GM23338 (cell line): ENCODE results near the gene SLC35A3. TPM values are rescaled to one million over a fixed set of nuclear protein-coding genes. Genes with fewer than 3 reads are reported as not detected.

Experiments used
- ATAC-seq: fragments of 200-7000 bp; cut with Tn5 transposase; 3 replicates; pipeline ENCODE4 v1.9.1; 2020
- DNase-seq: peaks from one replicate; pipeline ENCODE4 v3.0.0-alpha.2; 2015; ENCODE audit warnings: low spot score
- H2AFZ ChIP-seq: fragments of 200-600 bp; sonication (generic); 2 replicates; pipeline ENCODE4 v1.8.0; 2016; ENCODE audit warnings: antibody characterized with exemption, mild to moderate bottlenecking, moderate library complexity
- H3F3A ChIP-seq: fragments of 200-600 bp; sonication (generic); replicated peaks from 2 replicates; pipeline ENCODE4 v1.8.0; 2017; ENCODE audit warnings: antibody characterized with exemption, mixed run types, low read depth
- H3K27ac ChIP-seq: fragments of 200-600 bp; sonication (generic); 2 replicates; pipeline ENCODE4 v1.6.1; 2016; ENCODE audit warnings: low read depth
- H3K27me3 ChIP-seq: fragments of 200-600 bp; sonication (generic); 2 replicates; pipeline ENCODE4 v1.8.0; 2016; ENCODE audit warnings: mild to moderate bottlenecking, mixed run types, moderate library complexity; ENCODE audit not compliant: insufficient read depth
- H3K36me3 ChIP-seq: fragments of 200-600 bp; sonication (generic); 2 replicates; pipeline ENCODE4 v1.8.0; 2016; ENCODE audit warnings: mild to moderate bottlenecking; ENCODE audit not compliant: insufficient read depth
- H3K4me1 ChIP-seq: fragments of 200-600 bp; sonication (generic); 2 replicates; pipeline ENCODE4 v1.8.0; 2016; ENCODE audit warnings: mild to moderate bottlenecking, moderate library complexity; ENCODE audit not compliant: insufficient read depth
- H3K4me2 ChIP-seq: fragments of 200-600 bp; sonication (generic); 2 replicates; pipeline ENCODE4 v1.7.1; 2017; ENCODE audit warnings: mixed run types
- H3K4me3 ChIP-seq: fragments of 200-600 bp; sonication (generic); 2 replicates; pipeline ENCODE4 v1.6.1; 2016; ENCODE audit warnings: mixed run types
- H3K79me2 ChIP-seq: fragments of 200-600 bp; sonication (generic); replicated peaks from 2 replicates; pipeline ENCODE4 v1.8.0; 2017; ENCODE audit warnings: mild to moderate bottlenecking; ENCODE audit not compliant: insufficient read depth
- H3K9me2 ChIP-seq: fragments of 200-600 bp; sonication (generic); 2 replicates; pipeline ENCODE4 v1.8.0; 2017; ENCODE audit not compliant: insufficient read depth
- H4K20me1 ChIP-seq: fragments of 200-600 bp; sonication (generic); replicated peaks from 2 replicates; pipeline ENCODE4 v1.8.0; 2017; ENCODE audit warnings: mild to moderate bottlenecking; ENCODE audit not compliant: insufficient read depth
- H3K27ac Mint-ChIP-seq: 2 replicates; pipeline ENCODE4 v1.8.0; 2020; ENCODE audit warnings: inconsistent platforms, mild to moderate bottlenecking, moderate library complexity, mixed read lengths
- H3K27me3 Mint-ChIP-seq: 3 replicates; pipeline ENCODE4 v1.8.0; 2022; ENCODE audit warnings: low read depth, mild to moderate bottlenecking, moderate library complexity, mixed read lengths, inconsistent platforms; ENCODE audit not compliant: insufficient read depth, poor library complexity
- H3K36me3 Mint-ChIP-seq: 3 replicates; pipeline ENCODE4 v1.8.0; 2021; ENCODE audit warnings: low read depth, mild to moderate bottlenecking, inconsistent platforms, moderate library complexity, mixed read lengths
- H3K4me1 Mint-ChIP-seq: 3 replicates; pipeline ENCODE4 v1.8.0; 2020; ENCODE audit warnings: mild to moderate bottlenecking, inconsistent platforms, mixed read lengths
- H3K4me3 Mint-ChIP-seq: 3 replicates; pipeline ENCODE4 v1.8.0; 2021; ENCODE audit warnings: moderate library complexity, mild to moderate bottlenecking, inconsistent platforms, mixed read lengths
- H3K9me3 Mint-ChIP-seq: 3 replicates; pipeline ENCODE4 v1.8.0; 2020; ENCODE audit warnings: moderate library complexity, mild to moderate bottlenecking, inconsistent platforms, mixed read lengths
- CREB1 ChIP-seq: fragments of 250-450 bp; sonication (Bioruptor Pico); IDR thresholded peaks from 2 replicates; pipeline ENCODE4 v1.5.0; 2020; ENCODE audit warnings: low read depth, mild to moderate bottlenecking, moderate library complexity
- ETS1 ChIP-seq: IDR thresholded peaks from 2 replicates; pipeline ENCODE4 v1.6.1; 2016; ENCODE audit warnings: antibody characterized with exemption
- EZH2 ChIP-seq: fragments of 200-600 bp; sonication (generic); IDR thresholded peaks from one replicate; pipeline ENCODE4 v1.8.0; 2017; ENCODE audit warnings: antibody characterized with exemption, mild to moderate bottlenecking, low read depth; ENCODE audit not compliant: unreplicated experiment
- EZH2phosphoT487 ChIP-seq: fragments of 200-600 bp; sonication (generic); IDR thresholded peaks from one replicate; pipeline ENCODE4 v1.8.1; 2018; ENCODE audit warnings: antibody characterized with exemption; ENCODE audit not compliant: unreplicated experiment
- JUNB ChIP-seq: IDR thresholded peaks from one replicate; pipeline ENCODE4 v1.6.1; 2016; ENCODE audit warnings: antibody characterized with exemption; ENCODE audit not compliant: unreplicated experiment
- NANOG ChIP-seq: IDR thresholded peaks from 2 replicates; pipeline ENCODE4 v1.6.1; 2016; ENCODE audit warnings: antibody characterized with exemption, borderline replicate concordance
- POLR2AphosphoS5 ChIP-seq: IDR thresholded peaks from 2 replicates; pipeline ENCODE4 v1.6.1; 2016; ENCODE audit warnings: antibody characterized with exemption, low read depth
- REST ChIP-seq: IDR thresholded peaks from one replicate; pipeline ENCODE4 v1.6.1; 2018; ENCODE audit warnings: antibody characterized with exemption; ENCODE audit not compliant: unreplicated experiment
- STAT1 ChIP-seq: IDR thresholded peaks from one replicate; pipeline ENCODE4 v1.6.1; 2016; ENCODE audit warnings: antibody characterized with exemption; ENCODE audit not compliant: unreplicated experiment
- ZNF114 ChIP-seq: fragments of 250-450 bp; sonication (Bioruptor Pico); IDR thresholded peaks from 2 replicates; pipeline ENCODE4 v1.5.0; 2020; ENCODE audit warnings: mild to moderate bottlenecking, moderate library complexity
- ZNF331 ChIP-seq: fragments of 250-450 bp; sonication (Bioruptor Pico); IDR thresholded peaks from 2 replicates; pipeline ENCODE4 v1.5.0; 2020; ENCODE audit warnings: low read depth, mild to moderate bottlenecking, moderate library complexity
- ZNF462 ChIP-seq: fragments of 250-450 bp; sonication (Bioruptor Pico); IDR thresholded peaks from 2 replicates; pipeline ENCODE4 v1.5.0; 2020; ENCODE audit warnings: mild to moderate bottlenecking, moderate library complexity
- polyA plus RNA-seq: library from polyadenylated mRNA; unstranded; fragments of >200 nt; fragmentation: Nextera tagmentation; extraction: Ambion mirVana; gene quantifications from 2 replicates; pipeline ENCODE4 v1.2.1, GENCODE V29; 2016
- total RNA-seq: library from RNA; depleted of rRNA; stranded (reverse); fragments of >200 nt; shearing (Covaris generic); gene quantifications from 2 replicates; pipeline ENCODE4 v1.2.3, GENCODE V29; 2014
- TF ChIP-seq, protein P1 (sequence below), 2 experiments: fragments of 200-600 bp in 1 of 2; sonication (generic) in 1 of 2; conservative IDR thresholded peaks; 2 replicates each; pipeline versions ENCODE4 v1.5.1 to v1.6.1; 2016 to 2017; ENCODE audit warnings: antibody characterized with exemption in 2 of 2, low read depth in 2 of 2, mild to moderate bottlenecking in 2 of 2, moderate library complexity in 1 of 2

SLC35A3 gene
- total and polyA plus RNA-seq, 2 experiments from 2014 or later = 7.6 to 27.2 TPM

DNA sequence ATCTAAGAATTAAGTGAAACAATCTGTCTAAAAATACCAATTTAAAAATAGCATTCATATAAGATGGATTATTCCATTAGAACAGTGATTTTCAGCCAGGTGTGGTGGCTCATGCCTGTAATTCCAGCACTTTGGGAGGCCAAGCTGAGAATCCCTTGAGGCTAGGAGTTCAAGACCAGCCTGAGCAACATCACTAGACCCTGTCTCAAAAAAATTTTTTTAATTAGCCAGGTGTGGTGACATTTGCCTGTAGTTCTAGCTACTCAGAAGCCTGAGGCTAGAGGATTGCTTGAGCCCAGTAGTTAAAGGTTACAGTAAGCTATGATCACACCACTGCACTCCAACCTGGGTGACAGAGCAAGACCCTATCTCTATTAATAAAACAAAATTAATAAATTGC is 35.0 kb upstream of the SLC35A3 start:
- H3K4me1 ChIP-seq = no peaks in the 10 kb centered on the region
- H3K79me2 ChIP-seq = no peaks in the 10 kb centered on the region
- H2AFZ ChIP-seq = no peak overlapping the region
- Mint-ChIP-seq H3K36me3 (peaks cover 3% of the 10 kb centered on the region; the same call in 1 of the 3 replicates), H3K9me3 (peaks cover 7% of the 10 kb centered on the region), H3K27ac (no peak overlapping the region), H3K27me3 (peaks cover 6% of the 10 kb centered on the region), H3K4me1 (no peaks in the 10 kb centered on the region), H3K4me3 (no peak overlapping the region)
- H3K4me3 ChIP-seq = no peak overlapping the region
- ATAC-seq (no peak), DNase-seq (no peak)
- no peaks in the 10 kb centered on the region for H4K20me1 ChIP-seq
- H3K4me2 ChIP-seq = no peak overlapping the region
- no peak overlapping the region for H3K27ac ChIP-seq
- no peaks in the 10 kb centered on the region for H3K27me3 ChIP-seq
- H3K36me3 ChIP-seq = no peaks in the 10 kb centered on the region
- no peaks in the 10 kb centered on the region for H3F3A ChIP-seq
- no peaks in the 10 kb centered on the region for H3K9me2 ChIP-seq
- TF ChIP-seq EZH2phosphoT487 (no peak), JUNB (no peak), CREB1 (CRISPR knock-in tag) (no peak), ZNF462 (CRISPR knock-in tag) (no peak), ZNF114 (no peak), EZH2 (no peak), POLR2AphosphoS5 (no peak), STAT1 (no peak), ZNF331 (CRISPR knock-in tag) (no peak), ETS1 (no peak), REST (no peak), NANOG (no peak)
- TF ChIP-seq, protein P1, sequence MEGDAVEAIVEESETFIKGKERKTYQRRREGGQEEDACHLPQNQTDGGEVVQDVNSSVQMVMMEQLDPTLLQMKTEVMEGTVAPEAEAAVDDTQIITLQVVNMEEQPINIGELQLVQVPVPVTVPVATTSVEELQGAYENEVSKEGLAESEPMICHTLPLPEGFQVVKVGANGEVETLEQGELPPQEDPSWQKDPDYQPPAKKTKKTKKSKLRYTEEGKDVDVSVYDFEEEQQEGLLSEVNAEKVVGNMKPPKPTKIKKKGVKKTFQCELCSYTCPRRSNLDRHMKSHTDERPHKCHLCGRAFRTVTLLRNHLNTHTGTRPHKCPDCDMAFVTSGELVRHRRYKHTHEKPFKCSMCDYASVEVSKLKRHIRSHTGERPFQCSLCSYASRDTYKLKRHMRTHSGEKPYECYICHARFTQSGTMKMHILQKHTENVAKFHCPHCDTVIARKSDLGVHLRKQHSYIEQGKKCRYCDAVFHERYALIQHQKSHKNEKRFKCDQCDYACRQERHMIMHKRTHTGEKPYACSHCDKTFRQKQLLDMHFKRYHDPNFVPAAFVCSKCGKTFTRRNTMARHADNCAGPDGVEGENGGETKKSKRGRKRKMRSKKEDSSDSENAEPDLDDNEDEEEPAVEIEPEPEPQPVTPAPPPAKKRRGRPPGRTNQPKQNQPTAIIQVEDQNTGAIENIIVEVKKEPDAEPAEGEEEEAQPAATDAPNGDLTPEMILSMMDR (conservative IDR thresholded peaks at IDR 0.05; ENCODE audit: low read depth in 2 of 2) = no peak
